ENCODE data around the gene SPTBN4. TPM values are rescaled to one million over a fixed set of nuclear protein-coding genes. Genes with fewer than 3 reads are reported as not detected.

Gene SPTBN4
- total and polyA plus RNA-seq, 2 of the 4 experiments (the other 2 are of a cell fraction), result 0.72 to 0.91 TPM

- no CpG with 5 or more reads among the region's 4 CpGs for WGBS, 2 experiments (ENCODE audit: extremely low coverage in 2 of 2, insufficient read length in 1 of 2)
- H3K9ac ChIP-seq (ENCODE audit: low read depth, low read length), result no peak overlapping the region
- no peak overlapping the region for H2BK20ac ChIP-seq (ENCODE audit: low read depth, low read length)
- no peak overlapping the region for H2BK120ac ChIP-seq (ENCODE audit: low read depth, low read length)
- BruUV-seq (replicated peaks), result no TSS peak
- peaks cover 50% of the 10 kb centered on the region for H3K27me3 ChIP-seq (ENCODE audit: control insufficient read depth, insufficient read depth, low read length)
- intact Hi-C loops (cut with micrococcal nuclease) (no loop called here), dilution Hi-C loops (cut with HindIII; ENCODE audit: low sequenced_read_pairs, unreplicated experiment) (no loop called here), in situ Hi-C loops (cut with MboI; ENCODE audit: low sequenced_read_pairs) (no loop called here)
- H3K18ac ChIP-seq (ENCODE audit: low read depth, low read length), result no peak overlapping the region
- ChIA-PET CTCF (no interaction called here), POLR2A (ENCODE audit: unreplicated experiment) (no interaction called here)
- H4K5ac ChIP-seq (ENCODE audit: low read depth, low read length), result no peak overlapping the region
- H2AK9ac ChIP-seq (replicated peaks; ENCODE audit: low read depth, low read length, poor library complexity), result no peak overlapping the region
- H3K4me3 ChIP-seq (ENCODE audit: insufficient read depth, low read depth, low read length), result no peak overlapping the region
- H3K9me3 ChIP-seq (ENCODE audit: control insufficient read depth, insufficient read depth, low read length), result no peaks in the 10 kb centered on the region; the same call in 1 of the 2 replicates
- no peak for ATAC-seq (ENCODE audit: low read depth)
- no peak for DNase-seq
- no peaks in the 10 kb centered on the region for H3K79me1 ChIP-seq (ENCODE audit: low read depth in 1 of 2, low read length in 2 of 2)
- no peak for TF ChIP-seq RCOR1 (IDR thresholded peaks at IDR 0.05; ENCODE audit: insufficient replicate concordance, low read length)
- no peak for TF ChIP-seq POLR2A (IDR thresholded peaks at IDR 0.05; ENCODE audit: low read depth, low read length)
- no peak for TF ChIP-seq SMC3 (IDR thresholded peaks at IDR 0.05; ENCODE audit: low read depth, low read length)
- no peak for TF ChIP-seq CHD1 (IDR thresholded peaks at IDR 0.05; ENCODE audit: low read depth, low read length)
- H4K20me1 ChIP-seq (ENCODE audit: insufficient read depth, low read length), result no peaks in the 10 kb centered on the region
- no peaks in the 10 kb centered on the region for H3K4me1 ChIP-seq (ENCODE audit: control insufficient read depth, insufficient read depth, low read length)
- H3K4ac ChIP-seq (ENCODE audit: low read depth, low read length), result no peak overlapping the region
- H3K56ac ChIP-seq (ENCODE audit: extremely low read depth, insufficient read depth, low read length), result no peak overlapping the region
- H3K4me2 ChIP-seq (ENCODE audit: low read depth, low read length), result no peak overlapping the region
- no peak overlapping the region for H4K8ac ChIP-seq (ENCODE audit: low read depth in 2 of 2, low read length in 2 of 2)
- H3K27ac ChIP-seq (ENCODE audit: insufficient read depth, low read length), result no peak overlapping the region
- no peak overlapping the region for H4K91ac ChIP-seq (ENCODE audit: insufficient read depth, low read depth, low read length)
- no peak overlapping the region for H2AFZ ChIP-seq (replicated peaks; ENCODE audit: low read length, poor library complexity)
- no peaks in the 10 kb centered on the region for H3K9me1 ChIP-seq (ENCODE audit: insufficient read depth, low read length)
- H3K14ac ChIP-seq (replicated peaks; ENCODE audit: low read depth, low read length), result no peak overlapping the region
- H2BK15ac ChIP-seq (ENCODE audit: low read depth, low read length), result no peak overlapping the region
- no peak overlapping the region for H2AK5ac ChIP-seq (ENCODE audit: low read depth, low read length)
- H2BK5ac ChIP-seq (ENCODE audit: low read depth, low read length, poor library complexity, severe bottlenecking), result no peak overlapping the region
- H3K23ac ChIP-seq (ENCODE audit: low read depth, low read length), result no peak overlapping the region
- no peaks in the 10 kb centered on the region for H3K36me3 ChIP-seq (ENCODE audit: control insufficient read depth, insufficient read depth, low read length)
These were observed 84.2 kb downstream of the SPTBN4 start for GRCh38 chr19:40550951-40551350.
